Left ventricle myocardium inferior (tissue), 1 donor: ENCODE data around the gene ENDOD1. TPM values are rescaled to one million over a fixed set of nuclear protein-coding genes. Genes with fewer than 3 reads are reported as not detected.

Experiments
- DNase-seq: peaks from one replicate; pipeline ENCODE4 v3.0.0-alpha.2; 2020
- H3K27ac ChIP-seq: fragments of 200-600 bp; replicated peaks from 2 replicates; pipeline ENCODE4 v1.8.0; 2021
- H3K27me3 ChIP-seq: fragments of 200-600 bp; 2 replicates; pipeline ENCODE4 v1.8.0; 2021; ENCODE audit warnings: low read depth
- H3K36me3 ChIP-seq: fragments of 200-600 bp; 2 replicates; pipeline ENCODE4 v1.8.0; 2021
- H3K4me1 ChIP-seq: fragments of 200-600 bp; 2 replicates; pipeline ENCODE4 v1.8.0; 2021
- H3K4me3 ChIP-seq: fragments of 200-600 bp; 2 replicates; pipeline ENCODE4 v1.8.0; 2021; ENCODE audit warnings: mild to moderate bottlenecking, moderate library complexity
- H3K9me3 ChIP-seq: fragments of 200-600 bp; replicated peaks from 2 replicates; pipeline ENCODE4 v1.8.0; 2021
- CTCF ChIP-seq: fragments of 200-600 bp; IDR thresholded peaks from 2 replicates; pipeline ENCODE4 v1.8.0; 2021; ENCODE audit warnings: antibody characterized with exemption, mild to moderate bottlenecking, borderline replicate concordance
- intact Hi-C: fragments of 100-400 bp; cut with micrococcal nuclease; formaldehyde crosslinking; loops from one replicate; pipeline ENCODE4 v1.11.0; 2022
- total RNA-seq: library from RNA; stranded (reverse); fragmentation: NEBNext Ultra II Directional; extraction: Animal tissue kit (Norgen Biotek cat#: 25700); gene quantifications from one replicate; pipeline ENCODE4 v1.2.1, GENCODE V29; 2021
- donor health status: DM: no; HTN: yes; CAD: no; lungs with severe emphysema.

ENDOD1 gene
- total RNA-seq, 1 donor from 2014 or later, result 11.3 TPM

- DNase-seq, result no peak
- H3K4me1 ChIP-seq, result peaks cover 43% of the 10 kb centered on the region
These were observed 64.9 kb downstream of the ENDOD1 start for GRCh38 chr11:95154514-95154913.

GRCh38 chr11:95155385-95155784 lies 65.7 kb downstream of the ENDOD1 start:
- H3K36me3 ChIP-seq, result no peaks in the 10 kb centered on the region
- DNase-seq, result no peak
- no peaks in the 10 kb centered on the region for H3K27me3 ChIP-seq
- H3K4me1 ChIP-seq, result peaks cover 36% of the 10 kb centered on the region
- no peak overlapping the region for H3K27ac ChIP-seq
- no peak for TF ChIP-seq CTCF
- intact Hi-C loops, result no loop called here
- H3K9me3 ChIP-seq, result no peaks in the 10 kb centered on the region
- H3K4me3 ChIP-seq, result no peak overlapping the region

More at GRCh38 chr11:95154514-95154913, 64.9 kb downstream of the ENDOD1 start:
- TF ChIP-seq CTCF, result peak; percentile 60
- intact Hi-C loops, result loop anchor here (5.0 kb wide), 2 partner anchors 553 to 608 kb away; no protein-coding TSS in a partner anchor
- Histone ChIP-seq H3K9me3 (no peaks in the 10 kb centered on the region), H3K4me3 (no peak overlapping the region), H3K36me3 (no peaks in the 10 kb centered on the region), H3K27me3 (no peaks in the 10 kb centered on the region), H3K27ac (no peak overlapping the region)

- no peak overlapping the region for H3K4me3 ChIP-seq
- H3K4me1 ChIP-seq, result peaks cover 28% of the 10 kb centered on the region
- TF ChIP-seq CTCF, result no peak
- H3K9me3 ChIP-seq, result no peaks in the 10 kb centered on the region
- H3K36me3 ChIP-seq, result no peaks in the 10 kb centered on the region
- H3K27me3 ChIP-seq, result no peaks in the 10 kb centered on the region
- no peak for DNase-seq
- intact Hi-C loops, result no loop called here
- H3K27ac ChIP-seq, result peak overlapping the region; percentile 65
These were observed 66.6 kb downstream of the ENDOD1 start for GRCh38 chr11:95156133-95156721.

- peak; percentile 44 for DNase-seq
- Histone ChIP-seq H3K4me3 (no peak overlapping the region), H3K36me3 (no peaks in the 10 kb centered on the region), H3K9me3 (no peaks in the 10 kb centered on the region), H3K27me3 (no peaks in the 10 kb centered on the region), H3K27ac (peak overlapping the region; percentile 65), H3K4me1 (peaks cover 22% of the 10 kb centered on the region)
- intact Hi-C loops, result no loop called here
- TF ChIP-seq CTCF, result no peak
These were observed 67.4 kb downstream of the ENDOD1 start for GRCh38 chr11:95156916-95157541.

GRCh38 chr11:95157824-95158223 lies 68.2 kb downstream of the ENDOD1 start:
- peak overlapping the region; percentile 65 for H3K27ac ChIP-seq
- H3K36me3 ChIP-seq, result no peaks in the 10 kb centered on the region
- H3K27me3 ChIP-seq, result no peaks in the 10 kb centered on the region
- no peaks in the 10 kb centered on the region for H3K9me3 ChIP-seq
- no peak for DNase-seq
- no peak for TF ChIP-seq CTCF
- intact Hi-C loops, result no loop called here
- no peak overlapping the region for H3K4me3 ChIP-seq
- peaks cover 20% of the 10 kb centered on the region for H3K4me1 ChIP-seq
